IMR-90 (cell line): ENCODE results near the gene CD46. TPM values are rescaled to one million over a fixed set of nuclear protein-coding genes. Genes with fewer than 3 reads are reported as not detected.

Experiments
- ATAC-seq: fragments of 200-7000 bp; cut with Tn5 transposase; 2 replicates; pipeline ENCODE4 v1.9.1; 2020; ENCODE audit warnings: low read depth, mild to moderate bottlenecking, moderate library complexity
- BruUV-seq: library from RNA; stranded (reverse); fragments of 400-500 nt; replicated peaks from 2 replicates; lab custom pipeline; 2021; lab: Mats Ljungman, UMichigan
- CTCF ChIA-PET: fragments of 300-600 bp; formaldehyde crosslinking; extraction: SDS; loops from one replicate; lab custom pipeline; 2021; ENCODE audit warnings: antibody characterized with exemption; lab: Yijun Ruan, JAX
- POLR2A ChIA-PET: fragments of 300-600 bp; sonication (Branson Sonifier 250); formaldehyde crosslinking; loops from one replicate; lab custom pipeline; 2022; ENCODE audit warnings: antibody characterized with exemption; ENCODE audit not compliant: unreplicated experiment; lab: Charles Lee
- DNase-seq: peaks from one replicate; pipeline ENCODE4 v3.0.0; 2013
- H2AFZ ChIP-seq: replicated peaks from 2 replicates; pipeline ENCODE3; 2013; ENCODE audit warnings: low read length, mild to moderate bottlenecking; ENCODE audit not compliant: poor library complexity
- H2AK5ac ChIP-seq: 2 replicates; pipeline ENCODE4 v1.6.1; 2013; ENCODE audit warnings: low read depth, low read length, inconsistent platforms
- H2AK9ac ChIP-seq: replicated peaks from 2 replicates; pipeline ENCODE3; 2013; ENCODE audit warnings: mild to moderate bottlenecking, low read depth, low read length, moderate library complexity; ENCODE audit not compliant: poor library complexity
- H2BK120ac ChIP-seq: 2 replicates; pipeline ENCODE4 v1.6.1; 2013; ENCODE audit warnings: low read depth, low read length, inconsistent platforms
- H2BK15ac ChIP-seq: 3 replicates; pipeline ENCODE4 v1.6.1; 2013; ENCODE audit warnings: low read depth, low read length, inconsistent platforms
- H2BK20ac ChIP-seq: 2 replicates; pipeline ENCODE4 v1.6.1; 2013; ENCODE audit warnings: low read depth, mild to moderate bottlenecking, inconsistent platforms, low read length, moderate library complexity
- H2BK5ac ChIP-seq: 2 replicates; pipeline ENCODE4 v1.6.1; 2013; ENCODE audit warnings: mild to moderate bottlenecking, low read depth, low read length, inconsistent platforms; ENCODE audit not compliant: poor library complexity, severe bottlenecking
- H3K14ac ChIP-seq: replicated peaks from 2 replicates; pipeline ENCODE4 v1.6.1; 2013; ENCODE audit warnings: low read depth, low read length, inconsistent platforms
- H3K18ac ChIP-seq: 2 replicates; pipeline ENCODE4 v1.6.1; 2013; ENCODE audit warnings: low read depth, low read length, control low read depth
- H3K23ac ChIP-seq: 2 replicates; pipeline ENCODE4 v1.6.1; 2013; ENCODE audit warnings: low read depth, low read length, inconsistent platforms
- H3K27ac ChIP-seq: 2 replicates; pipeline ENCODE4 v1.5.1; 2013; ENCODE audit warnings: mild to moderate bottlenecking, control low read depth, low read length; ENCODE audit not compliant: insufficient read depth
- H3K27me3 ChIP-seq: 2 replicates; pipeline ENCODE4 v1.6.1; 2013; ENCODE audit warnings: low read length; ENCODE audit not compliant: control insufficient read depth, insufficient read depth
- H3K36me3 ChIP-seq: 2 replicates; pipeline ENCODE4 v1.6.1; 2013; ENCODE audit warnings: low read length, mixed read lengths; ENCODE audit not compliant: control insufficient read depth, insufficient read depth
- H3K4ac ChIP-seq: 2 replicates; pipeline ENCODE4 v1.6.1; 2013; ENCODE audit warnings: low read depth, low read length, inconsistent platforms
- H3K4me1 ChIP-seq: 2 replicates; pipeline ENCODE4 v1.6.1; 2013; ENCODE audit warnings: low read length, mixed read lengths; ENCODE audit not compliant: control insufficient read depth, insufficient read depth
- H3K4me2 ChIP-seq: 2 replicates; pipeline ENCODE4 v1.6.1; 2013; ENCODE audit warnings: low read depth, mild to moderate bottlenecking, control low read depth, low read length, moderate library complexity
- H3K4me3 ChIP-seq: 2 replicates; pipeline ENCODE4 v1.5.1; 2013; ENCODE audit warnings: low read depth, mild to moderate bottlenecking, control low read depth, low read length, moderate library complexity; ENCODE audit not compliant: insufficient read depth
- H3K56ac ChIP-seq: 2 replicates; pipeline ENCODE4 v1.6.1; 2013; ENCODE audit warnings: low read length, inconsistent platforms; ENCODE audit not compliant: insufficient read depth; ENCODE audit errors: extremely low read depth
- H3K79me1 ChIP-seq, 2 experiments: 2 replicates each; pipeline ENCODE4 v1.6.1; 2013; ENCODE audit warnings: low read length in 2 of 2, inconsistent platforms in 1 of 2, low read depth in 1 of 2
- H3K9ac ChIP-seq: 2 replicates; pipeline ENCODE4 v1.6.1; 2013; ENCODE audit warnings: low read depth, low read length, control low read depth
- H3K9me1 ChIP-seq: 2 replicates; pipeline ENCODE4 v1.6.1; 2013; ENCODE audit warnings: low read length, inconsistent platforms; ENCODE audit not compliant: insufficient read depth
- H3K9me3 ChIP-seq: 2 replicates; pipeline ENCODE4 v1.6.1; 2013; ENCODE audit warnings: low read length; ENCODE audit not compliant: control insufficient read depth, insufficient read depth
- H4K20me1 ChIP-seq: 2 replicates; pipeline ENCODE4 v1.6.1; 2013; ENCODE audit warnings: low read length, inconsistent platforms; ENCODE audit not compliant: insufficient read depth
- H4K5ac ChIP-seq: 2 replicates; pipeline ENCODE4 v1.6.1; 2013; ENCODE audit warnings: mild to moderate bottlenecking, low read depth, low read length, control low read depth
- H4K8ac ChIP-seq, 2 experiments: 2 replicates each; pipeline ENCODE4 v1.6.1; 2013; ENCODE audit warnings: low read depth in 2 of 2, low read length in 2 of 2, control low read depth in 1 of 2, inconsistent platforms in 1 of 2
- H4K91ac ChIP-seq: 2 replicates; pipeline ENCODE4 v1.6.1; 2013; ENCODE audit warnings: low read depth, low read length, inconsistent platforms; ENCODE audit not compliant: insufficient read depth
- CEBPB ChIP-seq: IDR thresholded peaks from 2 replicates; pipeline ENCODE4 v1.6.1; 2012; ENCODE audit warnings: low read depth, low read length, improper control_type of control experiment
- CHD1 ChIP-seq: IDR thresholded peaks from 2 replicates; pipeline ENCODE4 v1.6.1; 2012; ENCODE audit warnings: low read depth, low read length, improper control_type of control experiment
- CTCF ChIP-seq: conservative IDR thresholded peaks from 2 replicates; pipeline ENCODE4 v1.5.1; 2012; ENCODE audit warnings: mild to moderate bottlenecking, low read depth, low read length, improper control_type of control experiment
- ELK1 ChIP-seq: fragments of 150-350 bp; IDR thresholded peaks from 2 replicates; pipeline ENCODE4 v1.6.1; 2016; ENCODE audit warnings: low read depth, mild to moderate bottlenecking, low read length, moderate library complexity, borderline replicate concordance
- MAFK ChIP-seq: IDR thresholded peaks from 2 replicates; pipeline ENCODE4 v1.6.1; 2012; ENCODE audit warnings: low read depth, low read length, improper control_type of control experiment
- MAZ ChIP-seq: IDR thresholded peaks from 2 replicates; pipeline ENCODE4 v1.6.1; 2012; ENCODE audit warnings: low read depth, mild to moderate bottlenecking, low read length, improper control_type of control experiment, moderate library complexity, borderline replicate concordance
- MXI1 ChIP-seq: IDR thresholded peaks from 2 replicates; pipeline ENCODE4 v1.6.1; 2012; ENCODE audit warnings: low read depth, mild to moderate bottlenecking, low read length, moderate library complexity, borderline replicate concordance
- POLR2A ChIP-seq: IDR thresholded peaks from 2 replicates; pipeline ENCODE4 v1.6.1; 2012; ENCODE audit warnings: mild to moderate bottlenecking, low read depth, low read length
- RAD21 ChIP-seq: IDR thresholded peaks from 2 replicates; pipeline ENCODE4 v1.6.1; 2012; ENCODE audit warnings: low read length, improper control_type of control experiment
- RCOR1 ChIP-seq: IDR thresholded peaks from 2 replicates; pipeline ENCODE4 v1.6.1; 2012; ENCODE audit warnings: mild to moderate bottlenecking, low read length, improper control_type of control experiment; ENCODE audit not compliant: insufficient replicate concordance
- RFX5 ChIP-seq: IDR thresholded peaks from 2 replicates; pipeline ENCODE4 v1.8.0; 2012; ENCODE audit warnings: low read depth, mild to moderate bottlenecking, low read length, moderate library complexity
- SMC3 ChIP-seq: fragments of 150-350 bp; IDR thresholded peaks from 2 replicates; pipeline ENCODE4 v1.6.1; 2016; ENCODE audit warnings: low read depth, mild to moderate bottlenecking, antibody characterized with exemption, low read length, moderate library complexity
- USF2 ChIP-seq: fragments of 150-350 bp; IDR thresholded peaks from 2 replicates; pipeline ENCODE4 v1.6.1; 2017; ENCODE audit warnings: mild to moderate bottlenecking, antibody characterized with exemption, low read length, low read depth
- WGBS, 2 experiments: methylation state at CpG; one replicate each; pipeline versions ENCODE4 v1.1.5 to v1.1.7; 2013; ENCODE audit warnings: missing lambda C conversion rate in 2 of 2; ENCODE audit not compliant: insufficient read length in 1 of 2; ENCODE audit errors: extremely low coverage in 2 of 2; 5-methylcytosine and 5-hydroxymethylcytosine counted together
- dilution Hi-C: fragments of 300-500 bp; cut with HindIII; formaldehyde crosslinking; loops from one replicate; pipeline ENCODE4 v1.14.3; 2018; ENCODE audit warnings: low sequenced_read_pairs; ENCODE audit not compliant: unreplicated experiment
- in situ Hi-C: fragments of 300-500 bp; cut with MboI; formaldehyde crosslinking; loops from 3 replicates; pipeline ENCODE4 v1.14.3; 2019; ENCODE audit warnings: low sequenced_read_pairs, inconsistent platforms, mixed read lengths
- intact Hi-C: fragments of 100-400 bp; cut with micrococcal nuclease; formaldehyde crosslinking; loops from 2 replicates; pipeline ENCODE4 v1.10.0; 2022
- polyA plus RNA-seq, 3 experiments: library from polyadenylated mRNA; depleted of rRNA; stranded (reverse); fragments of >200 nt; gene quantifications; 2 replicates each; pipeline ENCODE4 v1.2.3, GENCODE V29; 2012; ENCODE audit warnings: low replicate concordance in 1 of 3
- total RNA-seq: library from RNA; depleted of rRNA; stranded (reverse); fragments of >200 nt; gene quantifications from 2 replicates; pipeline ENCODE4 v1.2.3, GENCODE V29; 2012

CD46 gene
- total and polyA plus RNA-seq, 2 of the 4 experiments (the other 2 are of a cell fraction): 37.1 to 82.0 TPM

- Histone ChIP-seq H3K56ac (no peak overlapping the region), H3K4me2 (no peak overlapping the region), H3K4me3 (no peak overlapping the region), H2AK9ac (no peak overlapping the region), H4K20me1 (no peaks in the 10 kb centered on the region), H2BK20ac (no peak overlapping the region), H4K91ac (no peak overlapping the region), H2BK5ac (no peak overlapping the region), H2AK5ac (no peak overlapping the region), H3K36me3 (no peaks in the 10 kb centered on the region), H3K9ac (no peak overlapping the region), H2BK15ac (no peak overlapping the region), H2BK120ac (no peak overlapping the region), H3K14ac (no peak overlapping the region), H3K9me1 (peaks cover 4% of the 10 kb centered on the region), H2AFZ (no peak overlapping the region), H4K8ac (no peak overlapping the region), H3K9me3 (no peaks in the 10 kb centered on the region), H3K27me3 (no peaks in the 10 kb centered on the region), H3K23ac (no peak overlapping the region), H4K5ac (no peak overlapping the region), H3K79me1 (peaks cover 3 to 17% of the 10 kb centered on the region in 2 experiments; a peak in 2 of 4 replicates), H3K18ac (no peak overlapping the region), H3K27ac (no peak overlapping the region), H3K4ac (no peak overlapping the region), H3K4me1 (no peaks in the 10 kb centered on the region; the same call in 1 of the 2 replicates)
- DNase-seq (no peak), ATAC-seq (no peak)
- dilution Hi-C loops: no loop called here
- BruUV-seq: no TSS peak
- POLR2A ChIA-PET: no interaction called here
- 97% methylated on average over 3 of the region's 15 CpGs; no CpG with 5 or more reads in 1 of the 2 experiments for WGBS, 2 experiments
- intact Hi-C loops: no loop called here
- CTCF ChIA-PET: interaction anchor here (0.9 kb wide), 1 partner anchor 11 kb away, joined by 6 read pairs; no protein-coding TSS in a partner anchor
- in situ Hi-C loops: no loop called here
- no peak for TF ChIP-seq CHD1
- TF ChIP-seq RAD21: no peak
- TF ChIP-seq POLR2A: no peak
- TF ChIP-seq RCOR1: no peak
- TF ChIP-seq SMC3: no peak
- TF ChIP-seq MAFK: no peak
- TF ChIP-seq MXI1: no peak
- TF ChIP-seq ELK1: no peak
- TF ChIP-seq CTCF: no peak
- no peak for TF ChIP-seq MAZ
- no peak for TF ChIP-seq RFX5
- no peak for TF ChIP-seq CEBPB
- TF ChIP-seq USF2: no peak
These were observed 86.6 kb downstream of the CD46 start for GRCh38 chr1:207838156-207839082.
